GM10847 (cell line): ENCODE results near the gene DCLK1.

Source experiments
- POLR2A ChIP-seq: IDR thresholded peaks from 2 replicates; pipeline ENCODE4 v1.6.1; 2011; ENCODE audit not compliant: insufficient read length; ENCODE audit errors: extremely low read depth

DCLK1 gene

DNA sequence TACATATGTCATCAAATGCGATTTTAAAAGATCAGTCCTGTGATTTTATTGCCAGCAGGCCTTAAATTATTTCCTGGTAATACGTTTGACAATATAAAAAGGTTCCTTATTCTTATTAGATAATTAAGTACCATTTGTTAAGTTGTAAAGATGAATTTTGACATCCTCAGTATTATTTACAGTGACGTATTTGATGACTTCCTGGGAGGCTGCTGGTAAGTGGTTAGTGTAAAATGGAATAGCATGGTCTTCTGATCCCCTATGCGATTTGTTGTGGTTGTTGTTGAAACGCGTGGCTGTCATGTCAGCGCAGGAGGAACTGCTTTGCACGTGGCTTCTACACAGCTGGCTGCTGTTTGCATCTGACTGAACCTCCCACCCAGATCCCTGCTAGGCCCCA lies 99.7 kb downstream of the DCLK1 start:
- TF ChIP-seq POLR2A, result no peak

DNA sequence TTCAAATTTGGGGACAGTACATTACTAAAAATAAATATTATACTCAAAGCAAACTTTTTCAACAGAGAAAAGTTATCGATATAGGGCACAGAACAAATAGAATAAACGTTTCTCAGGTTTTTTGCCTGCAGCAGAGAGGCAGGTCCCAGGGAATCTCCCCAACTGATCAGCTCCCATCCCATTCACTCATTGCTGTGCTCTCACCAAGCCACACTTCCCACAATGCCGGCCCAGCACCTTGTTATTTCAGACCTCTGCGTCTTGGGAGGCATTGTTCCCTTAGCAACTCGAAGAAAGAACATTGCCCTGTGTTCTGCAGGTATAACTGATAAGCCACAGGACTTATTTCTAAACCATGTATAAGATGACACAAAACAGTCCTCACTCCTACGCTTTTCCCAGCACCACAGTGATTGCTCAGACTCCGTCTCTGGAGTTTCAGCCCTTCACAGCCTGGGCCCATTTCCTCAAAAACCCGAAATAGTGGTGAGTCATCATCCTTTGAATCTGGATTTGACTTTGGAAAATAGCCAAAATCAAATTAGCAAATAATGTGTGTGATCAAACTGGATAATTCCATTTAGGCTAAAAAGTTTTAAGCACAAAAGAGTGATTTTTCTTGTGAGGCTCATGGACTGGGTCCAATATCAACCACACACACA lies 100.4 kb downstream of the DCLK1 start:
- TF ChIP-seq POLR2A, result no peak

DNA sequence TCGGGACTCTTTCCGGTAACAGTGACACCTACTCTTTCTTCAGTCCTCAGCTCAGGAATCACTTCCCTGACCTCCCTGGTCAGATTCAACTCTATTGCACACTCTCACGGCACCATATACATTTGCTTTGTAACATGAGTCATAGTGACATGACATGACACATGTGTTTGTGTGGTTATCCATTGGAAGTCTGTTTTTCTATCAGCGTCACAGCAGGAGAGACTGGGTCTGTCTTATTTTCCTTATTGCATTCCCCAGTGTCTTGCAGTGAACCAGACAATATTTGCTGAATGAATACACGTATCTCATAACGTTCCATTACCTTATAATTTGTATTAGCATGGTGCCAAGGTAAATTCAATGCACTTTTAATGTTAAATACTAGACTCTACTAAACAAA lies 102.0 kb downstream of the DCLK1 start:
- no peak for TF ChIP-seq POLR2A

DNA sequence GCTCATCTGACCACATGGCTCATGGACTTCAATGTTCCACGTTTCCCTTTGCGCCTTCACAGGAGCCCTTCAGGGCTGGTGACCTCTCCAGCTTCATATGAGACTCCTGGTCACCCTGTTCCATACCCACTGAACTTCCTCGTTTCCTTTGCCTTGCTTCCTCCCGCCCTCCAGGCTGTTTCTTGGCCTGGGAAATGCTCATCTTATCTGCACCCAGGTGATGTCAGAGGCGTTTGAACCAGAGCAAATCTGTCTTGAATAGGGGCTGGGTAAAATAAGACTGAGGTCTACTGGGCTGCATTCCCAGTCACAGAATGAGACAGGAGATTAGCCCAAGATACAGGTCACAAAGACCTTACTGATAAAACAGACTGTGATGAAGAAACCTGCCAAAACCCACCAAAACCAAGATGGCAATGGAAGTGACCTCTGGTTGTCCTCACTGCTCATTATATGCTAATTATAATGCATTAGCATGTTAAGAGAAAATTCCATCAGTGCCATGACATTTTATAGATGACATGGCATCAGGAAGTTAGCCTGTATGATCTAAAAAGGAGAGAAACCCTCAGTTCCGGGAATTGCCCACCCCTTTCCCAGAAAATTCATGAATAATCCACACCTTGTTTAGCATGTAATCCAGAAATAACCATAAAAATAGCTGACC lies 102.7 kb downstream of the DCLK1 start:
- no peak for TF ChIP-seq POLR2A

DNA sequence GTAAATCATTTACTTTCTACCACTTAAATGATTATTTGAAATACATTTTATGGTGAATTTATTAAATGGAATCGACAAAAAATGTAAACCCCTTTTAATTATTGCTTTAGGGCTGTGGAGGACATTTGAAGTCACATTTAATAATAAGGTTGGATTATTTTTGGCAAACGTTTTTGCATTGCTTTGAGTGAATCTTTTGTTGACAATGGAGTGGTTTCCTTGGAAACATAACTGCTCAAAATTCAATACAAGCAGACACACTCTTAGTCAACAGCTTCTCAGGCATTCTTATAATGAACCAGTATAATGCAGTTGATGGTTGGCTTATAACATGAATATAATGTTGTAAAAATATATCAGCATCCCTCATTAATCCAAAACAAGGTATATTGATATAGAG lies 104.7 kb downstream of the DCLK1 start:
- TF ChIP-seq POLR2A, result no peak

DNA sequence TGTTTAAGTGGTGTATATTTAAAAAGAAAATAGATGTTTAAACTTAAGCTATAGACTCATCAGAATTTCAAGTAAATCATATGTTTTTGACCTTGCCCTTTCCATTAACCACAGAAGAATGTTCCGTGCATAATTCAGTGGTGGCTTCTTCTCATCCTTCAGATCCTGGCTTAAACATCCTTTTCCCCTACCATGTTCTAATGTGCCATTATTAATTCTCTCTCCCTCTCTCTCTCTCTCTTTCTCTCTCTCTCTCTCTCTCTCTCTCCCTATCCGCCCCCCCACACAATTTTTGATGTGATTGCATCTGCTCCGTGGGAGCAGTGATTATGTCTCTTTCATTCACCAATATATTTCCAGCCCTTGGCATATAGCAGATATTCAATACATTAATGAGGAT lies 116.4 kb downstream of the DCLK1 start:
- no peak for TF ChIP-seq POLR2A

DNA sequence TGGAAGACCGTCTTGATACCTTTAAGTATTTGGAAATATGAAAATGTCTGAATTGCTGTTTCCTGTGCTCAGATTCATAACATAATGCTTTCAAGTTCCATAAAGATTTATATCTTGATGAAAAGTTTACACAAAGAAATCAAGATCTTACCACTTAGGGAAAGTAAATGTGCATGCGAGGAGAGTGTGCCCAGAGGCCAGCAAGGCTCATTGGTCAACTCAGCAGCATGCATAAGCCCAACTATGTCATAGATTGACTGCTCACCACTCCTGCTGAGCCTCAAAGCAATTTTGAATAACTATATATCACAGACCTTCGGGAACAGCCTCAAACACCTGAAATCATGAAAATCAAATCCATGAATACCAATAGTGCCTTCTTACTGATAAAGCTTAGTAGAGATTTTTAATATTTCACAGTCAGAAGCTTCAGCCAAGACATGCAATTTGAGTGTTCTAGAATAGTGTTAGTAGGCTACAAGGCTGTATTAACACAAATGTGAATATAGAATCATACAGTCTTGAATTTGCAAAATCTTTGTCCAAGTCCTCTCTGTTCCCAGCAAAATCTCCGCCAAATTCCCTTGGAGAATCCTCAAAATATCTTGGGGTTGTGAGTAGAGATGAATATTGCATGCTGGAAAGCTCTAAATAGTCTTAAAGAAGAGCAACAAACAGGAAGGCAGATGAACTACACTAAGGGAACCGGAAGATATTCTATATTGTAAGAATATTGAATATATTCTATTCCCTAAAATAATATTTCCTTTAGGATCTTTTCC lies 124.1 kb downstream of the DCLK1 start:
- no peak for TF ChIP-seq POLR2A

DNA sequence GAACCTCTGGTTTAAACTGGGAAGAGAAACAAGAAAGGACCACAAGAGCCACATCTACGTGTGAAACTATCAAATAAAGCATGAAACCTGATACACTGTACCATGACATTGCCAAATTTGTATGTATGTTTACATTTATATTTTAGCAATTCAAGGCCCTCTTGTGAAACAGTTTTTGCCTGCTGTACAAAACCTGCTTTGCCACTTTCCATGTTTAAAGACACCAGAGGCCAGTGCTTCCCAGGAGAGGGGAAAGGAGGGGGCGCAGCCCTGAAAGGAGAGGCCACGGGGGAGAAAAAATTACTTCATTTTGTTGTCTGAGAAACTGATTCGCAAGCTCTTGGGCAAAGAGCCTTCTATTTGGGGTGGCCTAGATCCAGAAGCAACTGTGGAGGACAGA lies 124.8 kb downstream of the DCLK1 start:
- TF ChIP-seq POLR2A, result no peak

DNA sequence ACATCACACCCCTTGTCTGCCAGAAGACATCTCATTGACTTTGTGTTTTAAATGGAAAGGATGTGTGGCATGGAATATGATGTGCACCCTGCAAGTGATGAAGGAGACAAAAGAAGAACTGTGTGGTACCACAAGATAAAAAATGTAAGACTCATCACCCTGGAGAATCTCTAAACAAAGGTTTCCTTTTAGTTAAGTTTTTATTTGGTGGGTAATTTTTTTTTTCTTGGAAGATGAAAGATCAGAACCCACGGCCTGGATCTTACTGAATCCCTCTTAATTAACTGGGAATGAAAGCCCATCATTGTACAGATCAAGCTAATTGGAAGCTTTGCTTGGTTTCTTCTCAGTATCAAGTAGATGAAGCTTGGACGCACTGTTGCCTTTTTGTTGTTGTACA lies 129.6 kb downstream of the DCLK1 start:
- no peak for TF ChIP-seq POLR2A

DNA sequence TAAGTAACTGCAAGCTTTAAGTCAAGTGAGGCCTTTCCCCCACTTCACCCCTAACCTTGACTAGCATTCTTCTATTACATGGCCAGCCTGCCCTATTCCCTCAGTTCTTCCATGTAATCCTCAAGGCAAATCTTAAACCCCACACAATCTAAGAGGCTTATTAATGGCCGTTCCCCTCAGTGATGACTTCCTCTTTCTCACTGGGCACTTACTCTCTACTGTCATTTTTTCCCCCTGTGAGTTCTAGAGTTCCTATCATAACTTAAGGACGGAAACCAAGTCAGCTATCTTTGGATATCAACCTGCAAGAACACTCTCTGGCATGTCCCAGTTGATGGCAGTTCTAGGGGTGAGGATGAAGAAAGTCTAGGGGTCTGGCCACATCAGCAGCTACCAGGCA lies 131.2 kb downstream of the DCLK1 start:
- no peak for TF ChIP-seq POLR2A

DNA sequence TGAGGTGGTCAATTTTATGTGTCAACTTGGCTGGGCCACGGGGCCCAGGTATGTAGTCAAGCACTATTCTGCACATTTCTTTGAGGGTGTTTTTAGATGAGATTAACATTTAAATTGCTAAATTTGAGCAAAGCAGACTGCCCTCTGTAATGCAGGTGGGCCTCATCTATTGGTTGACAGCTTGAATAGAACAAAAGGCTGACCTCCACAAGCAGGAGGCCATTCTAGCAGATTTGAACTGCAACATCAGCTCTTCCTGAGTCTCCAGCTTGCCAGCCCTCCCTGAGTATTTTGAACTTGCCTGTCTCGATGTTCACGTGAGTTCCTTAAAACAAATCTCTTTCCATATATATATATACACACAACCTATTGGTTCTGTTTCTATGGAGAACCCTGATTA lies 134.8 kb downstream of the DCLK1 start:
- TF ChIP-seq POLR2A, result no peak

DNA sequence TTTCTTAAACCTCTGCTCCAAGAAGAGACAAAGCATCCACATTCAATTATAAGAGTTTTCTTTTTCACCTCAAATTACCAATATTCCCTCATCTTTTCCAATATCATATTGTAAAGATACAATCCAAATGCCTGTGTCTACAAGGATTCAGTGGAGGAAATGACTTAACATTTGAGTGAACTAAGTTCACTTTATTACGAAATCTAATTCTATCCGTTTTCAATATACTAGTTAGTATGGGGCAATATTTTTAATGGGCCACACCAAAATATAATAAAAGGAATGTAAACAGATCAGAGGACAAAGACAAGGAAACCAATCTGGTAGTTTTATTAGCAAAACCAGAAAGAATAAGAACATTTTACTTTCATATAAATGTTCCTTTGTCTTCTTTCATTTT lies 136.0 kb downstream of the DCLK1 start:
- no peak for TF ChIP-seq POLR2A

DNA sequence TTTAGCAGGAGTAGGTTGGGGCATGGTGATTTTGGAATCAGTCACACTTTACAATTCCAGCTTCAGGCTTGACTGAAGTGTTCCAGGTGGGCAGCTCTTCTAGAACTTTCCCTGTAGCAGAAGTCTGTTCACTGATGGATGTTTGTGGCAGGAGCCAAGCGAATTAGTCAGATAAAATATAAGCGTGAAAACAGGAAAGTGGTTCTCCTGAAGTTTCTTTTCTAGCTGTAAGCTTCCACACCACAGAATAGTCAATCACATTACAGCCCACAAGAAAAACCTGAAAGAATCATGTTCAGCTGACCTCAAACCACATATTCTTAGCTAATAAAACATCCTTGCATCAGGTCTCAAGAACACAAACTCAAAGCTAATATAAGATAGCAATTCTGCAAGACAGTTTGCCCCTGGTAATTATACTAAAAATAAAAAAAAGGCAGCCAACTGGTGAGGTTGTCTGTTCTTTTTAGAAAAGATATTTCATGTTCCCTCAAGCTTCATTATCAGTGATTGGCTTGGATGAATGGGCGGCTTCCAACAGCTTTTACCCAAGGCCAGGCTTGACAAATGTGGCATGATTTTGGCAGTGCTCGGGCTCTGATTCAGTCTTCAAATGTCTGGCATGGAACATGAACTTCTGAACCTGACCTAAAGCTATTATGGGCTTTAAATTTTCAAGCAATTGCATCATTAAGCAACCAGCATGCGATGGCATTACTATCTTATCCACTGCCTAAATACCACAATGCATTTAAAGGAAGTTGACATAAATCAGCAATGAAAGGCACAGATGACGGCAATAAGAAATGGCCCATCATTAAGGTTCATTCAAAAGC lies 136.8 kb downstream of the DCLK1 start:
- TF ChIP-seq POLR2A, result no peak

DNA sequence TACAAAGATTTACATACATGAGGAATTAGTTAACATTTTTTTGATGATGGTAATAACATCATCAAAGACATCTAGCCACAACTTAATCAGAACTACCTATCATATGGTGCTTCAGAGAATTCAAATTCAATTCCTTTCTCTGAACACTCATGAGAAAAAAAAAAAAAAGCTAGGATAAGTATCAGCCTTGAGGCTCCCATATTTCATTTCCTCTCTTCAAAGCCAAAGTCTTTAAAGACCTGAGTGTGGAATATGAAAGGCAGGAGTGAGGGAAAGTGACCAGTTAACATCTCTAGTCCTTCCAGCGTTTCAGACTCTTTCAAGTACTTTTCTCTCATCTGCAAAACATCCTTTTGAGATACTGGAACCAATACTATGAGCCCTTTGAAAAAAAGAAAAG lies 137.5 kb downstream of the DCLK1 start:
- TF ChIP-seq POLR2A, result no peak

DNA sequence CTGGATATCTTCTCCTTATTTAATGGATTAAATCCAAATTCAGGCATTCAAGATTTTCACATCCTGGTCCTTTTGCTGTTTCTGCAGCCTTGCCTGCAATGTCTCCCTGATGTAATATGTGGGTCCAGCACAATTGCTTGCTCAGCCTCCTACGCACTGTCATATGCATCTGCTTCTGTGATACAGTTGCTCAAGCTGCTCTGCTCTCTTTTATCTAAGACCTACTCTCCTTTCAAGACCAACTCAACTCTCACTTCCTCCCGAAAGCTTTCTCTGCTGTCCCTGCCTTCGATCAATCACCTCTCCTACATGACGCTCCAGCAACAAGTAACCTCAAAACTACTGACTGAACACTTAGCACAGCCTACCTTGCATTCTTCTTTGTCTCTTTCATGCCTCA lies 138.2 kb downstream of the DCLK1 start:
- TF ChIP-seq POLR2A, result no peak

DNA sequence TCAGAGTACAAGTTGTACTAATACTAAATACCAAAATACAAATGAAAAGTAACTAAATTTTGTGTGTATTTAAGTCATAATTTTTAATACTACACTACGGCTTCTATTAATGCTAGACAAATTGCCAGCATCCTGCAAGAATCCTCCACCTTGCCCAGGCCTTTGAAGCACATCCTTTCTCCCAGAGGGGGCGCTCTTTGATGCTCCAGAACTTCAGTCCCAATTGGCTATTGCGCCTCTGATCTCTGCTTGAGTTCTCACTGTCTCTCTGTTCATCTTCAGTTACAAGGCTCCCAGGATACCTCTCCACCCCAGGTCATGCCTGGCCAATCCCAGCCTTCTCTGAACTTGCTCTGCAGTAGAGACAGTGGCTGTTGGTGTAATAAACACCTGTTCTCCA lies 141.0 kb downstream of the DCLK1 start:
- no peak for TF ChIP-seq POLR2A

DNA sequence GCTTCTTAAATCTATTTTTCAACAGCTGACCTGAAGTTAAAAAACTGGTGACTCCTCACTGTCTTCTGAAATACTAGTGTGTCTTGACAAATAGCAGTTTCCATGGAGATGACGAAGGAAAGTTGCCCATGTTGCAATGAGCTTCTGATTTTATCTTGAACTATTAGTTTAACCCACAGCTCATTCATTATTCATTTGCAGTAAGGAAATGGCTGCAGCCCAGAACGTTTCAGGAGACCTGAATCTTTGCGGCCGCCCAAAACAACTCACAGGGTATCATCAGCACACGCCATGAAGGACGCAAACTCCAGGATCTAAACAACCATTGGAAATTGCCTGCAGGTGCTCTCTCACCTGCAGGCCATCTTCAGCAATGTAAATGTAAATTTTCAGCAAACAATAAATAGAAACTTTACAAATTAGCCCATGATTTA lies 142.5 kb downstream of the DCLK1 start:
- no peak for TF ChIP-seq POLR2A
